Measurements from ENCODE around the gene MBD4.
A peak's percentile ranks its signal among the peaks of the same experiment; 100 is the strongest.
"Not testable (repeated sequence)": the region's sequence is repeated elsewhere in the genome, so short reads cannot be mapped to it uniquely, and the experiment has no call there.

MBD4 gene

DNA sequence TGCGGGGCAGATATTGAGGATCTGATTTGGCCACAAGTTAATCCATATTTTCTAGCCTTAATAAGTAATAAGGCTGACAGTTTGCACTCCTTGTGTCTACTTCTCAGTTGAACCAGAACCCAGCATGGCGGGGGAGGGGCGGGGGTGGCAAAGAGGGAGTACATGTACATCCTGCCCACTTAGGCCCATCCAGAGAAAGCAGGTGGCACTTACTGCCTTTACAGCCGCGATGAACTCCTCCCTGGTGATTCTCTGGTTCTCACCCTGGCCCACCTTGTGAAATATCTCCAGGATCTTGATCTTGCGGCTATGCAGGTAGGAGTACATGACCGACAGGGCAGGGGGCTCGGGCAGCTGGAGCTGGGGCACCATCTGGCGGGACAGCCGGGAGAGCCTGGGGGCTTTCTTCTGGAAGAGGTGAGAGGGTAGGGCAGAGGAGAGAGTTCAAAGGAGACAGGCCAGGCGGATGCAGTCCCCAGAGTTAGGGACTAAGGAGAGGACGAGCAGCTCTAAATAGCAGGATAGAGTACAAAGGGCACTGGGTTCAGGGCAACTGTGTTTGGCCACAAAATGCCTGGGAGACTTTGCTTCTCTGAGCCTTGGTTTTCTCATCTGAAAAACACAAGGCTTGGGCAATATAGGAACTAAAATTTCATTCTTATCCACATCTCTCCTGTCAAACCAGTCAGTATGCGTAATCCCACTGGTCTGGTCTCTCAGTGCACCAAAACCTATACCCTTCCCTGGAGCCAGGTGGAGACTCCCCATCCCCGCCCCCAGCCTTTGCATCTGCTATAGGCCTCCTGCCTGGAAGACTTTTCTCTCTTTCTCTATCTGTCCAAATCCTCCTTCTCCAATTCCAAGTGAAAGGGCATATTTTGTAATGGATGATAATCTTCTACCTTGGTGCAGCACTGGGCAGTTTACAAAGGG, 21.4 kb downstream of the MBD4 start:
- POLR2A ChIA-PET = no interaction called here
- no peak for DNase-seq (ENCODE audit: extremely low spot score)
- CTCF ChIA-PET = interaction anchor here (1.5 kb wide), 1 partner anchor 14 kb away, joined by 3 read pairs; no protein-coding TSS in a partner anchor
- TF ChIP-seq CTCF (IDR thresholded peaks at IDR 0.05; ENCODE audit: control extremely low read depth, extremely low read depth, low read depth, missing control alignments) = no peak

DNA sequence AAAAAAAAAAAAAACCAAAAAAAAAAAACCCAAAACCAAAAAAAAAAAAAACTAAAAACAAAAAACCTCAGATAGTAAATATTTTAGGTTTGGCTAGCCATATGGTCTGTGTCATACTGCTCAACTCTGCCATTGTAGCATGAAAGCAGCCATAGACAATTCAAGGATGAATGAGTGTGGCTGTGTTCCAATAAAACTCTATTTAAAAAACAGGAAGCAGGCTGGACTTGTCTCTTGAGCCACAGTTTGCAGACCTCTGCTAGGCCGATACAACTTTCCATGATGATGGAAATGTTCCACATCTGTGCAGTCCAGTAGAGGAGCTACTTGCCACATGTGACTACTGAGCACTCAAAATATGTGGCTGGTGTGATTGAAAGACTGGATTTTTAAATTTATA, 22.4 kb downstream of the MBD4 start:
- no peak for DNase-seq (ENCODE audit: extremely low spot score)
- CTCF ChIA-PET = interaction anchor here (1.5 kb wide), 1 partner anchor 13 kb away, joined by 3 read pairs; no protein-coding TSS in a partner anchor
- POLR2A ChIA-PET = no interaction called here
- TF ChIP-seq CTCF (IDR thresholded peaks at IDR 0.05; ENCODE audit: control extremely low read depth, extremely low read depth, low read depth, missing control alignments) = no peak

- ChIA-PET CTCF (interaction anchor here (1.0 kb wide), 1 partner anchor 9 kb away, joined by 3 read pairs; no protein-coding TSS in a partner anchor), POLR2A (no interaction called here)
- TF ChIP-seq CTCF (IDR thresholded peaks at IDR 0.05; ENCODE audit: control extremely low read depth, extremely low read depth, low read depth, missing control alignments) = no peak
- DNase-seq (ENCODE audit: extremely low spot score) = no peak
Measured at GRCh38 chr3:129416415-129416814, 23.3 kb downstream of the MBD4 start.

DNA sequence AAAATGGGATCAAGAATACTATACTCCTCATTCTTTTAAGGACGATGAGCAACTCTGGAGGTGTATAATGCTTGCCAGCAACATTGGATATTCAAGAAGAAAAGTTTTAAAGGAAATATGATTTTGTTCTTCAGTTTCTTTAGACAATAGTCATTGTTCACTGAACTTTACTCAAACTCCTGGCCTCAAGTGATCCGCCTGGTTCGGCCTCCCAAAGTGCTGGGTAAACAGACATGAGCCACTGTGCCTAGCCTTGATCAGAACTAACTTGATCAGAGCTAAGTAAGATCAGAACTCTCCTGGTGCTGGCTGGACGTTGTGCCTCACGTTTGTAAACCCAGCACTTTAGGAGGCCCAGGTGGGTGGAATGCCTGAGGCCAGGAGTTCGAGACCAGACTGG, 23.9 kb downstream of the MBD4 start:
- ChIA-PET POLR2A (interaction anchor here (0.5 kb wide), 1 partner anchor 61 kb away, joined by 7 read pairs; no protein-coding TSS in a partner anchor), CTCF (interaction anchor here (1.0 kb wide), 1 partner anchor 10 kb away, joined by 3 read pairs; no protein-coding TSS in a partner anchor)
- no peak for TF ChIP-seq CTCF (IDR thresholded peaks at IDR 0.05; ENCODE audit: control extremely low read depth, extremely low read depth, low read depth, missing control alignments)
- DNase-seq (ENCODE audit: extremely low spot score) = no peak

GRCh38 chr3:129415378-129415777, 24.4 kb downstream of the MBD4 start:
- TF ChIP-seq CTCF (IDR thresholded peaks at IDR 0.05; ENCODE audit: control extremely low read depth, extremely low read depth, low read depth, missing control alignments) = no peak
- ChIA-PET CTCF (interaction anchor here (1.3 to 3.5 kb wide), 2 partner anchors 15 to 19 kb away, joined by 3 to 19 read pairs; no protein-coding TSS in a partner anchor), POLR2A (interaction anchor here (0.5 to 1.4 kb wide), 2 partner anchors 8 to 61 kb away, joined by 3 to 7 read pairs; no protein-coding TSS in a partner anchor)
- DNase-seq (ENCODE audit: extremely low spot score) = no peak

- ChIA-PET POLR2A (interaction anchor here (1.4 kb wide), 1 partner anchor 9 kb away, joined by 3 read pairs; no protein-coding TSS in a partner anchor), CTCF (interaction anchor here (0.9 to 3.5 kb wide), 7 partner anchors 10 to 98 kb away, joined by 3 to 19 read pairs (median 3); a partner anchor contains a TSS)
- no peak for TF ChIP-seq CTCF (IDR thresholded peaks at IDR 0.05; ENCODE audit: control extremely low read depth, extremely low read depth, low read depth, missing control alignments)
- peak; percentile 63 for DNase-seq (ENCODE audit: extremely low spot score)
Measured at GRCh38 chr3:129413687-129414506, 25.9 kb downstream of the MBD4 start.

GRCh38 chr3:129413238-129413637, 26.5 kb downstream of the MBD4 start:
- CTCF ChIA-PET = interaction anchor here (0.9 to 3.5 kb wide), 6 partner anchors 10 to 97 kb away, joined by 3 to 19 read pairs (median 3); a partner anchor contains a TSS

More at GRCh38 chr3:129413238-129413637, 26.5 kb downstream of the MBD4 start:
- DNase-seq (ENCODE audit: extremely low spot score) = not testable (repeated sequence)
- POLR2A ChIA-PET = interaction anchor here (0.8 kb wide), 1 partner anchor 13 kb away, joined by 3 read pairs; no protein-coding TSS in a partner anchor

Measured in GM10248 (cell line).